Right kidney (tissue), 1 donor: ENCODE measurements around the gene VIT.

Experiments used
- DNase-seq: peaks from one replicate; pipeline ENCODE4 v3.0.0-alpha.2; 2016

VIT gene

DNA sequence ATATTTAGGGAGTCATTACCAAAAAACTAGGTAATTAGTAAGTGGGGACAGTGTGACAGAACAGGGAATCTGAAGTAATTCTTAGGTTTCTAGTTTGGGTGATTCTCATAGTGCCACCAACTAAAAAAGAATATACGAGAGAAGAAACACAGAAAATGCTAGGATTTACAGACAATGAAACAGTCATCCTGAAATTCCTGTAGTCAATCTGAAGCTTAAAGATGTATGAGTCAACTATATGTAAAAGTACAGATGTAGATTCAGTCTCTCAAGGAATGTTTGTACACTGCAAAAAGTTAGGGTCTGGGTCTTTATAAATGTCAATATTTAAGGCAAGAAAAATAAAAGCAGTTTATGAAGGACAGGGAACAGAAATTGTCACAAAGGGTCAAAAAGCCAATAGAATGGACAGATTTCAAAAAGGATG, 162.9 kb downstream of the VIT start:
- no peak for DNase-seq

DNA sequence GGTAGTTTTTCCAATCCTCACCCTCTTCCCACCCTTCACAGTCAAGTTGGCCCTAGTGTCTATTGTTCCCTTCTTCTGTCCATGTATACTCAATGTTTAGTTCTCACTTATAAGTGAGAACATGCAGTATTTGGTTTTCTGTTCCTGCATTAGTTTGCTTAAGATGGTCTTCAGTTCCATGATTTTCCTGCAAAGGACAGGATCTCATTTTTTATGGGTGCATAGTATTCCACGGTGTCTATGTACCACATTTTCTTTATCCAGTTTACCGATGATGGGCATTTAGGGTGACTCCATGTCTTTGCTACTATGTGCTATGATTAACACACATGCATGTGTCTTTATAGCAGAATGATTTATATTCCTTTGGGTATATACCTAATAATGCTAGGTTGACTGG, 165.4 kb downstream of the VIT start:
- no peak for DNase-seq
